GM19025 (cell line): Measurements from ENCODE around the gene GRK4.
"Not testable (repeated sequence)": the region's sequence is repeated elsewhere in the genome, so short reads cannot be mapped to it uniquely, and the experiment has no call there.

Experiments used
- ATAC-seq: cut with Tn5 transposase; IDR thresholded peaks from one replicate; pipeline ENCODE4 v1.9.1; 2021; ENCODE audit warnings: mild to moderate bottlenecking, low read depth, moderate library complexity; ENCODE audit not compliant: unreplicated experiment

GRK4 gene

DNA sequence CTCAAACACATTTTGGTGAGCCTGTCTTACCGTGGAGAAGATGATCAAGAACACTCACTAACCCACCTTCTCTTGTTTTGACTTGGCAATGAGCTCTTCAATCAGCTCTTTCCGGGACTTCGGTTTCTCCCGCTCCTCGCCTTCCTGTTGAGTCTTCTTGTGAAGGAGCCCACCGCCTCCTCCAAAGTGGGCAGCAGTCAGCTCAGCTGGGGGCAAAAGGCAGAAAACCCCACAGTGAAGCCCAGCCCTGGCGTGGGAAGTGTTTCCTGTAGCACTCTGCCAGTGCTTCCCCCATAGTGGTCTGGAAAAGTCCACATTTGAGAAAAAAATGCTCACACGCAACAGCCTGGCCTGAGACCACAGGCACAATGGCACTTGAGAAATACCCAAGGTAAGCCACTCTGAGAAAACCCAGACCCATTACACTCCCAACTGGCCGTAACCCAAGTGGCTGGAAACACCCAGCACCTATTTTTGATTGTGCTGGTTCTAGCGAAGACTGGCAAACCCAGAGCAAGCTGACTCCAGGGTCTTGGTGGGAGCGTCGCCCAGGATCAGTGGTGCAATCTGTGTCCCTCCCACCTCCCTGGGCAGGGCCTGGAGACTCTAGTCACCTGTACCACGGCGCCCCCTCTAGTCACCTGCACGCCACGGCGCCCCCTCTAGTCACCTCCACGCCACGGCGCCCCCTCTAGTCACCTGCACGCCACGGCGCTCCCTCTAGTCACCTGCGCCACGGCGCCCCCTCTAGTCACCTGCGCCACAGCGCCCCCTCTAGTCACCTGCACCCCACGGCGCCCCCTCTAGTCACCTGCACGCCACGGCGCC is 8.8 kb upstream of the GRK4 start:
- peak; percentile 70 for ATAC-seq

DNA sequence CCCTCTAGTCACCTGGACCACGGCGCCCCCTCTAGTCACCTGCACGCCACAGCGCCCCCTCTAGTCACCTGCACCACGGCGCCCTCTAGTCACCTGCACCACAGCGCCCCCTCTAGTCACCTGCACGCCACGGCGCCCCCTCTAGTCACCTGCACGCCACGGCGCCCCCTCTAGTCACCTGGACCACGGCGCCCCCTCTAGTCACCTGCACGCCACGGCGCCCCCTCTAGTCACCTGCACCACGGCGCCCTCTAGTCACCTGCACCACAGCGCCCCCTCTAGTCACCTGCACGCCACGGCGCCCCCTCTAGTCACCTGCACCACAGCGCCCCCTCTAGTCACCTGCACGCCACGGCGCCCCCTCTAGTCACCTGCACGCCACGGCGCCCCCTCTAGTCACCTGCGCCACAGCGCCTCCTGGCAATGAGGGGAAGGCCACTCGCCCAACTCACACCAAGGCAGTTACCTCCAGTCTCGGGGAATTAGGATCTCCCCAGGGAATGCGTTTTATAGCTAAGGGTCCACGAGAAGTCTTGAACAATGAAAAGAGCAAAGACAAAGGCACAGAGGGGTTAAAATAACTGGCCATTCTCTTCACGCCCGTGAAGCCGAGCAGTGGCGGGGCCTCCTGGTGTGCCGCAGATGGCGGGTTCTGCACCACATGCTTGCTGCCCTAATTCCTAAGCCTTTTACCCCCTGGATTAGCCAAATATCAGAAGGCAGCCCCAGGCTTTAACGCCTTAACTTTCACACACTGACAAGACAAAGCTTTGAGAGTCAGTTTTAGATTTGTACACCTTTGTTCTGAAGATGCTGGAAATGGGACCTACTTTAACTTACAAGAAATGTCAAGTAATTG is 8.0 kb upstream of the GRK4 start:
- ATAC-seq = not testable (repeated sequence)

DNA sequence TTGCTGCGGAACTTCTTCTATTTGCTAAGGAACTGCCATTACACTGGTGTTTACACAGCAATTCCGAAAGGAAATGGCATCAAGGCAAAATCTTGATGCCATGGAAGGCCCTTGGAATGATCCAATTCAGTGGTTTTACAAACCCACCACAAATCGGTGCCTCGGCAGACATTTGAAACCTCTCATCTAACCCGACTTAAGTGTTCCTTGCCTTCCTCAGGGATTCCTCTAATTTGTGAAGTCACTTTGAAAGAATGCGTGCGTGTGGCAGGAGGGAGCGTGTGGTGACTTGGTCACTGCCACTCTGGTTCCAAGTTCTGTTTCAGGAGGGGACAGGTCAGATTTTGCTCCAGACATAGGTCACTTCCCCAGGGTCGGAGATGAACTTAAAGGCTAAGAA is 4.9 kb upstream of the GRK4 start:
- no peak for ATAC-seq

DNA sequence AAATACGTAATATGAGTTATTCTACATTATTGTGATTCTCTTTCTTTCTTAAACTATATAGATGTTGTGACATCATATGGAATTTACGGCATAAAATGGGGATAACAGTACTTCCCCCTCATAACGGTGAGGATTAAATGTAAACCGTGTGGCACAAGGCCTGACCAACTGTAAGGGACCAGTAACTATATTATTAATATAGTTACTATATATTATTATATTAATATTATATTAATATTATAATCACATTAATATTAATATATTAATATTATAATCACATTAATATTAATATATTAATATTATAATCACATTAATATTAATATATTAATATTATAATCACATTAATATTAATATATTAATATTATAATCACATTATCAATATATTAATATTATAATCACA is 2.9 kb upstream of the GRK4 start:
- not testable (repeated sequence) for ATAC-seq

DNA sequence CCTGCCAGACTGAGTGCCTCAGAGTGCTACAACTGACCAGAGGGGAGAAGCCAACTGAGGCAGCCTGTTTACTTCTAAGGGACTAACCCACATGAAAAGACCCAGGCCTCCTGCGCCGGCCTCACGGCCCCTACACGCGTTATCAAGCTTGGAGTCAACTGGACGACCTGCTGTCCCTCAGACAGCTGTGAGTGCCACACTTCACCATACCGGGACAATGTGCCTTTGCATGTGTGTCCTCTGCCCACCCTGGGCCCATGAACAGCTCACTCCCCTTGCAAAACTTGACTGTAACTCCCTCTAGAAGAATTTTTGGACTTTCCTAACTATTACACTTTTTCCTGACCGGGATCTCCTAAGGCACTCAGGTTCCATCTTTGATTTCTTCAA is 2.0 kb upstream of the GRK4 start:
- ATAC-seq = no peak

DNA sequence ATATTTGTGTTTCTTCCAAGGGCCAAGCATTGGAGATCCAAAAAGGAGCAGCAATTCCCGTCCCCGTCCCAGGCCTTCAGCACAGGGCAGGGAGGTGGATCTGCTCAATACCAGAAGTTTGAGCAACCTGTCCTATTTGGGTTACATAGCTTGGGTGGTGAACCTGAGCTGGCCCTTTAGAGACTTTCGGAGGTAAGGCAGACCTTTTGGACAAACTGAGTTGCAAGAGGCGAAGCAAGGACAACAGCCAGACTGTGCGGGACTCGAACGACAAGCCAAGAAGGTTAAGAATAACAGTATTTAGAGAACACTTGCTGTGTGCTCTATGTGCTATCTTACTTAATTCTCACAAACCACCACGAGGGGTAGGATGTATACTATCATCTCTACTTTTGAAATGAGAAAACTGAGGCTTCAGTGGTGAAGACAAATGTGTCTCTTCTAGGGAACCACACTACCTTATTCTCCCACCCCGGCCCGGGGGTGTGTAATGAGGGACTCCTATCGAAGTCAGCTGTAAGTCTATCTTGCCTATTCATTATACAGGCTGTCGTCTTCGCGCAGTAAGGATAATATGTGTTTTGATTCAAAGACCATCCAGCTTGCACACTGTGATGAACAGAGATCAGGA is 1.4 kb upstream of the GRK4 start:
- ATAC-seq = no peak

DNA sequence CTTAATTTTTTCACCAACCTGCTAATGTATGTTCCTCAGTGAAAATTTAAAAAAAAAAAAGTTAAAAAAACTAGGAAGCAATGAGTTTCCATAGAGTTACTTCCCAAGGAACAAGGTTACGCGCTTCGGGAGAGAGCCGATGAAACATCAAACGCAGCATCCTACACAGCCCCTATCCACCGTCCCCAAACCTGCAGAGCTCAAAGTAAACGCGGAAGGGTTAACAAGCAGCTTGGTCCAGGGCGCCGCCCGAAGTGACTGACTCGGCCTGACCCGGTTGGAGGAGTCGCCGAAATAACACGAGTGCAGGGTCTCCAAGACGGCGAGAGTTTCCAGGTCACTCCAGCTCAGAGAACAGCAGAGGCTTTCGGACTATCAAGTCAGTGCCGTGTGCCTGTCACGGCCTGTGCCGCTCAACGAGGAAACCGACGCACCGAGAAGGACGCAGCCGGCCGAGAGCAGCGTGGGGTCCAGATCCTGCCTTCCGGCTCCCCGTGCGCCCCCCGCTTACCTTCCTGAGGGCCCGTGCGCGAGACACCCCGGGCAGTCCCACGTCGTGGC is 677 bp upstream of the GRK4 start:
- ATAC-seq = peak; percentile 19

DNA sequence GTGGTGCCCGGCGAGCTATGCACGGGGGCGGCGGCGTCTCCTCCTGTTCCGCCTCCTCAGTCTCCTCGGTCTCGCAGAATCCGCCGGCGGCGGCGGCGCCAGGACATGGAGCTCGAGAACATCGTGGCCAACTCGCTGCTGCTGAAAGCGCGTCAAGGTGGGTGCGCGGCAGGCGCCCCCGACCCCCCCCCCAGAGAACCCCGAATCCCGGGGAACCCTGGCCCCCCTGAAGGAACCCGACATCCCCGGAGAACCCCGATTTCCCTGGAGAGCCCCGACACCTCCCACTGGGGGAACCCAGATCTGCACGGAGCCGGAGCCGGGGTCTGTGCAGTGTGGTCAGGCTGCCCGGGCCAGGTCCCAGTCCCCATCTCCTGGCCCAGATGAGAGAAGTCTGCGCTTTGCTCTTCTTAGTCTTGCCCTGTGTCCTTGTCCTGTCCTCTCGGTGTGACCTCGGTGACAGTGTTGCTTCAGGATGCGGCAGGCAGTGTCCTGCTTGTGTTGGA is 648 bp downstream of the GRK4 start:
- ATAC-seq = peak; percentile 31

DNA sequence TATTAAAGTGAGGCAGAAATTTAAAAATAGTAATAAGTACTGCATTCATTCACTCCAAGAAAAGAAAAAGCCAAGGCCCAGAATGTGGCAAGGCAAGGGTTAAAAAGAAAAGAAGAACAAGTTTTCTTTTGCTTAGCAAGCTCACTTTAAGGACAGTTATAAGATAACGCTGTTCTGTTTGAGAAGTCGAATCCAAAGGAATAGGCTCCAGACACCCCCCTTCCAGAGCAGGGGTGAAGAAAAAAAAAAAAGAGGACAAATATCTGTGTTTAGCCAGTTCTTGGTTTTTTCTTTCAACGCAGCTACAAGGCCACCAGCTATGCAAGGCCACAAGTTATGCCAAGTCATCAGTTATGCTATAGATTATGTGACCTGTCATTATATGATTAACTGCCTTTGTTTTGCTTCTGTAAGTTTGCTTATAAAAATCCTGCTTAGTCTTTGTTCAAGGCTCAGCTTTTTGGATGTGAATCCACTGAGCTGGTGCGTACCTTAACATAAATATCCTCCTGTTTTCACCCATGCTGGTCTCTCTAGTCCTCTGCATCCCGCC is 1.4 kb downstream of the GRK4 start:
- no peak for ATAC-seq

DNA sequence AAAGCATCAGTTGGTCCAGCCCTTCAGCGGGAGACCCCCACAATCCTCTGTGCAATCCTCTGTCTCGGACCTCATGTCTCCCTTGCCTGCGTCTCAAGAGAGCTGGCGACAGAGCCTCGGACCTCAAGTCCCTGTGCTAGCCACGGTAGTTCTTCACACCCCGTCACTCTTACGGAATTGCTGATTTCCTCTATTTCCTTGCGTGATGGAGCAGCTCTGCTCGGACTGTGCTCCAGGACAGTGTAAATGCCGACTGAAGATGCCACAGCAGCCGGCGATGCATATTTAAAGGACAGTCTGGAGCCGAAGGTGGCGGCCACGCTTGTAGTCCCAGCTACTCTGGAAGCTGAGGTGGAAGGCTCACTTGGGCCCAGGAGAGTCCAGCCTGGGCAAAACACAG is 1.9 kb downstream of the GRK4 start:
- no peak for ATAC-seq

DNA sequence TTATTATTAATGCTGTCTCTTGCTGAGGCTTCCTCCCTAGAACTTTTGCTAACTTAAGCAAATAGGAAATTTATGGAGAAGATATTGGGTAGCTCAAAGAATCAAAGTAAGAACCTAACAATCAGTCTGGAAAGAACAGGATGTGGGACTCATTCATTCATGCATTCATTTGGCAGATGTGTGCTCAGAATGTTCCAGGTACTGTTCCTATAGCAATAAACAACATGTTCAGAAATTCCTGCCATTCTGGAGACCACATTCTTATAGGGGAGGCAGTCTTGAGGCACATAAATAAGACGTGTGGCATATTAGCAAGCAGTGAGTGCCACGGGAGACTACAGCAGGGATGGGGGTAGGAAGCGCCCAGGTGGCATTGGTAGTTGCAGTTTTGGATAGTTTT is 5.0 kb downstream of the GRK4 start:
- ATAC-seq = no peak

DNA sequence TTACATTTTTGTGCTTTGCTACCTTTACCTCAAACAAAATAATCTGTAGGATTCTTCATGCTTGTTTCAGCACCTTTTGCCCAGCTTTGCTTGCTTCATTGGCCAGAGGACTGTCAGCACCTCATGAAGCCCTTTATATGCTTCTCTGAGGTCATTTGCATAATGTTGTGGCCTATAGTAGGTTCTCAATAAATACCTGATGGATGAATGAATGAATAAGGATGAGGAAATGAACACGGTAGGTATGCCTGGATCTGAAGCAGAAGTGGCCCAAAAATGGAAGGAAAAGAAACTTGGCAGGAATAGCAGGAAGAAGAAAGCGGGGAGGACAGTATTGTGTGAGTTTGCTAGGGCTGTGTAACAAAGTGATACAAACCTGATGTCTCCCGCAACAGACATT is 7.9 kb downstream of the GRK4 start:
- no peak for ATAC-seq

DNA sequence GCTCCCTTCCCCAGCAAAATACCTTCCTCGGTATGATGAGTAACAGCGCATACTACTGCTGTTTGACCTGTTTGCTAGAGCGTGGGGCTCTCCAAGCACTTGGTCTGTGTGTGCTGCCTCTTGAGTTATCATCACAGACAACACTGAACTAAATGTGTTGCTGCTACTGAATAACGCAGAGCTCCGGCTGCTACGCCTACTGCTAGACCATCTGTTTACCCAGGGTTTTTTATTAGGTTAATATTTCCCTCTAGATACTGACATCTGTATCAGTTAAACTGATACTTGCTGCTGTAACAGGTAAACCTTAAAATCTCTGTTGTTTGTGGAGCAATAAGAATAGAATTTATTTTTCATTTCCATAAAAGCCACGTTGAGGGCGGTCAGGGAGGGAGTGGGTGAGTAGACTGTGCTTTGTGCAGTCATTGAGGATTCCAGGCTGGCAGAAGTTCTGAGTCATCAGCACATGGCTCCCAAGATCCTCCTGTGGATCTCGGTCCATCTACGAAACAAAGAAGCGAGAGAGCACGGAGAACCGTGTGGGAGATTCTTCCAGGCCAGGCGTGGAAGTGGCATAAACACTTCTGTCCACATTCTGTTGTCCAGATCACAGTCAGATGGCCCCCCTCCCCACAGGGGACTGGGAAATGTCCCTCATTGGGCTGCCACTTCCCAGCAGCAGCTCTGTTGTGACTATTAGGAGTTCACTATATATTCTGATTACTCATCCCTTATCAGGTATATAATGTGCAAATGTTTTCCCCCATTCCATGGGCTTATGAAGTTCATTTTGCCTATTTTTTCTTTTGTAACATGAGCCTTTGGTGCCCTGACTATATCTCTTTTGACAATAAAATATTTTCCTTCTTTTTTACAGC is 14.1 kb downstream of the GRK4 start:
- no peak for ATAC-seq

DNA sequence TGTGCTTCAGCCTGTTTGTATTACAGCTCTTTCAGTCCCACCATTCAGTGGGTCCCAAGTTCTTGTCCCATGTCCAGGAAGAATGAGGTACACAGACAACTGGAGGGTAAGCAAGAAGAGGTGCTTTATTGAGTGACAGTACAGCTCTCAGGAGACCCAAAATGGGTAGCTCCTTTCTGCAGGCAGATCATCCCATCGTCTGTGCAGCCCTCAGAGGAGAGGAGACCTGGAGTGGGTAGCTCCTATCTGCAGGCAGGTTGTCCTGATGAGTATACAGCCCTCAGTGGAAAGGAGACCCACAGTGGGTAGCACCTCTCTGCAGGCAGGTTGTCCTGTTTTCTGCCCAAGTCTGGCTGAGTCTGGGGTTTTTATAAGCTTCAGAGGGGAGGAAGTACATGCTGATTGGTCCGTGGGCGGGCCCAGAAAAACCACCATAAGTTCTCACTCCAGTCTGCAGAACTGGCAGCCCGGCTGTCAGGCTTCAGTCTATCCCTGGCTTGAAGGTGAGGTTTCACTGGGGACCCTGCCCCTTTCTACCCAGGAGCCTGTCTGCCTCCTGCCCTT is 18.0 kb downstream of the GRK4 start:
- no peak for ATAC-seq

DNA sequence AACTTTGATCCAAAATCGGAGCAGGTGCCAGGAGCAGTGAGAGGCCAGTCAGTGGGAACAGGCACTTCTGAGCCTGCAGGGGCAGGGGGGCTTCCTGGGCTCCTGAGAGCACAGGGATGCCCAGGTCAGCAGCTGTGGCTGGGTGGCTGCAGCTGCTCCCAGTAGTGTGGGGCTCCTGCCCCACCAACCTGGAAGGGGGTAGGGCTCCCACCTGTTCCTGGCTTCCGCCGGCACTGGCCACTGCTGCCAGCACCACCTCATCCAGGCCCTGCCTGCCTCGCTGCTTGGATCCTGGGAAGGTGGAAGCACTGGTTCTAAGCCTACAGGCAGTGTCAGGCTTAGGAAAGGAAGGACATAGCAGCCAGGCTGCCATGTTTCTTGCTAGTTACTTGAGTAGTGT is 18.6 kb downstream of the GRK4 start:
- no peak for ATAC-seq

DNA sequence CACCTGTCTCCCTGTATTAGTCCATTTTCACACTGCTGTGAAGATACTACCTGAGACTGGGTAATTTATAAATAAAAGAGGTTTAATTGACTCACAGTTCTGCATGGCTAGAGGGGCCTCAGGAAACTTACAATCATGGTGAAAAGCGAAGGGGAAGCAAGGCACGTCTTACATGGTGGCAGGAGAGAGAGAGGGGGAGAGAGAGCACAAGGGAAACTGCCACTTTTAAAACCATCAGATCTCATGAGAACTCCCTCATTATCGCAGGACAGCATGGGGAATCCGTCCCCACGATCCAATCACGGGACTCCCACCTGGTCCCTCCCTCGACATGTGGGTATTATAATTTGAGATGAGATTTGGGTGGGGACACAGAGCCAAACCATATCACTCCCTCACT is 20.3 kb downstream of the GRK4 start:
- not testable (repeated sequence) for ATAC-seq

DNA sequence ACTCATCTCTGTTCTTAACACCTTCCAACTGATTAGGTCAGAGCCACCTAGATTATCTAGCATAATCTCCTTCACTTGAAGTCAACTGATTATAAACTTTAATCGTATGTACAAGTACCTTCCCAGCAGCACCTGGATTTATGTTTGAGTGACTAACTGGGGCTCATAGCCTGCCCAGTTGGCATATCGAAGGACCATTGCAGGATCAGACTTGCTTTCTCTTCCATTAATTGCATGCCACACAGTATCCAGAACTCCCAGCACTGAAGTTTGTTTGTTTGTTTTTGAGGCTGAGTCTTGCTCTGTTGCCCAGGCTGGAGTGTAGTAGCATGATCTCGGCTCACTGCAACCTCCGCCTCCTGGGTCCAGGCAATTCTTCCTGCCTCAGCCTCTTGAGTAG is 27.9 kb downstream of the GRK4 start:
- ATAC-seq = no peak

DNA sequence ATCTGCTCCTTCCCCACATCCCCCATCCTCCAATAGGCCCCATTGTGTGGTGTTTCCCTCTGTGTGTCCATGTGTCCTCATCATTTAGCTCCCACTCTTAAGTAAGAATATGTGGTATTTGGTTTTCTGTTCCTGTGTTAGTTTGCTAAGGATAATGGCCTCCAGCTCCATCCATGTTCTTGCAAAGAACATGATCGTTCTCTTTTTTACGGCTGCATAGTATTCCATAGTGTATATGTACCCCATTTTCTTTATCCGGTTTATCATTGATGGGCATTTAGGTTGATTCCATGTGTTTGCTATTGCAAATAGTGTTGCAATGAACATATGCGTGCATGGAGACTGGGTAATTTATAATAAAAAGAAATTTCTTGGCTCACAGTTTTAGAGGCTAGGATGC is 31.5 kb downstream of the GRK4 start:
- ATAC-seq = no peak

DNA sequence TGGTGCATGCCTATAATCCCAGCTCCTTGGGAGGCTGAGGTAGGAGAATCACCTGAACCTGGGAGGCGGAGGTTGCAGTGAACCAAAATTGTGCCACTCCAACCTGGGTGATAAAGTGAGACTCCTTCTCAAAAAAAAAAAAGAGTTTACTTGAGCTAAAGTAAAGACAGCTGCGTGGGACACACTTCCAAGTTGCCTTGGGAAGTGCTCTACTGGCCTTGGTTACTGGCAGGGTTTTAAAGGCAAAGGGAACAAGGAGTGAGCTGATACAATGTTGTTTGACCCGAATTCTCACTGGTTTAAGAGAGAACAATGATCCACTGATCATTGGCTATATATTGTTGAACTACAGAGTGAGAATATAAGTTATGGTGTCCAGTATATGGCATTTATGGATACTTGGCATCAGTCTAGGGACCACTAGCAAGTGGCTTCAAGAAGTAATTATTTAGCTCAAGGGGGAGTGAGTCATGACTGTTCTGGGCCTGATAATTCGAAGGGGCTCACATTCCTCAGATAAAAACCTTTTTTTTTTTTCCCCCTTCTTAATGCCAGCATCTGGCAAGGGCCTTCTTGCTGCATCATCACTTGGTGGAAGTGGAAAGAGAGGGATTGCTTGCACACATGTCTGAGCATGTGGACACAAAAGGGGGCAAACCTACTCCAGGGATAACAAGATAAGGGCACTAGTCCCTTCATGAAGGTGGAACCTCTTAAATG is 32.3 kb downstream of the GRK4 start:
- ATAC-seq = no peak
